Left lung (tissue), 10 donors: ENCODE results near the gene RALGAPA1. TPM values are rescaled to one million over a fixed set of nuclear protein-coding genes. Genes with fewer than 3 reads are reported as not detected.

Source experiments
- ATAC-seq: fragments of 200-7000 bp; cut with Tn5 transposase; one replicate; pipeline ENCODE4 v1.9.1; 2020; ENCODE audit warnings: moderate library complexity
- DNase-seq, 4 donors: peaks; one replicate each; pipeline ENCODE4 v3.0.0-alpha.2; 2013 to 2020
- H3K27ac ChIP-seq, 2 donors: fragments of 200-600 bp; sonication (generic) in 1 of 2; one replicate each; pipeline versions ENCODE4 v1.5.0 to v1.8.0; 2020 to 2021
- H3K27me3 ChIP-seq, 2 donors: fragments of 200-600 bp; sonication (generic) in 1 of 2; one replicate each; pipeline versions ENCODE4 v1.5.0 to v1.8.0; 2020 to 2021
- H3K36me3 ChIP-seq, 2 donors: fragments of 200-600 bp; sonication (generic) in 1 of 2; one replicate each; pipeline versions ENCODE4 v1.5.0 to v1.8.0; 2020 to 2021
- H3K4me1 ChIP-seq, 2 donors: fragments of 200-600 bp; one replicate each; pipeline ENCODE4 v1.8.0; 2021
- H3K4me3 ChIP-seq, 2 donors: fragments of 200-600 bp; sonication (generic) in 1 of 2; one replicate each; pipeline versions ENCODE4 v1.5.0 to v1.8.0; 2020 to 2021; ENCODE audit warnings: mild to moderate bottlenecking in 1 of 2
- H3K9me3 ChIP-seq, 2 donors: fragments of 200-600 bp; sonication (generic) in 1 of 2; one replicate each; pipeline versions ENCODE4 v1.5.0 to v1.8.0; 2020 to 2021
- CTCF ChIP-seq, 2 donors: fragments of 200-600 bp; sonication (generic) in 1 of 2; IDR thresholded peaks; one replicate each; pipeline versions ENCODE4 v1.5.0 to v1.8.0; 2021; ENCODE audit warnings: antibody characterized with exemption in 2 of 2
- intact Hi-C, 2 donors: fragments of 100-400 bp; cut with DNase I; formaldehyde crosslinking; loops; one replicate each; pipeline versions ENCODE4 v1.11.2 to v1.14.2; 2022
- polyA plus RNA-seq, 6 donors: library from polyadenylated mRNA; unstranded; fragments of 120-200 nt; gene quantifications; one replicate each; pipeline ENCODE4 v1.2.1, GENCODE V29; 2013; ENCODE audit not compliant: insufficient read length in 6 of 6
- total RNA-seq, 2 donors: library from RNA; stranded (reverse); fragmentation: NEBNext Ultra II Directional; extraction: Animal tissue kit (Norgen Biotek cat#: 25700); gene quantifications; one replicate each; pipeline ENCODE4 v1.2.1, GENCODE V29; 2021
- donor health status: DM: no; HTN: yes; CAD: no.
- donor health status: DM: no; HTN: no; CAD: no.

Gene RALGAPA1
- total and polyA plus RNA-seq, 8 donors: 42.0 to 58.7 (median 48.0) TPM

DNA sequence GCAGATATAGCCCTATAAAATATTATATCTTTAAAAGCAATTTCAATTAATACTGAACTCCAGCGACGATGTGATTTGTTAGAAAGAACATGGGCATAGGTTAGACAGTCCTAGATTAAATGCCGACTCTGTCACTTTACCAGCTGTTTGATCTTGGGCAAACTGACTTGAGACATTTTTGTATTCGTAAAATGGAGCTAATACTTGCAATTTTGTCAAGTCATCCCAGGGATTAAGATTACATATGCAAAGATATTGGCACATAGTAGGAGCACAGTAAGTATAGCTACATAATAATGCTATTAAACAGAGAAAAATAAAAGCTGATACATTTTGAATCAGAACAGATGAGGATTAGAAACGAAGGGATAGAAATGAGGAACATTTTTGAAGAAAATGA lies 266.1 kb downstream of the RALGAPA1 start:
- Histone ChIP-seq H3K4me3 (no peak overlapping the region), H3K4me1 (no peaks in the 10 kb centered on the region), H3K27me3 (no peaks in the 10 kb centered on the region), H3K27ac (no peak overlapping the region), H3K9me3 (no peaks in the 10 kb centered on the region), H3K36me3 (peaks cover 0 to 8% of the 10 kb centered on the region in 2 donors)
- TF ChIP-seq CTCF (IDR thresholded peaks at IDR 0.05): no peak
- DNase-seq (no peak), ATAC-seq (no peak)
- intact Hi-C loops: no loop called here

- intact Hi-C loops: no loop called here
- Histone ChIP-seq H3K9me3 (no peaks in the 10 kb centered on the region), H3K36me3 (peaks cover 0 to 8% of the 10 kb centered on the region in 2 donors), H3K4me1 (peaks cover 6% of the 10 kb centered on the region in 2 donors), H3K27me3 (peaks cover 13 to 16% of the 10 kb centered on the region in 2 donors), H3K27ac (no peak overlapping the region), H3K4me3 (no peak overlapping the region)
- no peak for DNase-seq
- no peak for TF ChIP-seq CTCF (IDR thresholded peaks at IDR 0.05)
- no peak for ATAC-seq
Measured at GRCh38 chr14:35539969-35540368, 269.1 kb downstream of the RALGAPA1 start.

DNA sequence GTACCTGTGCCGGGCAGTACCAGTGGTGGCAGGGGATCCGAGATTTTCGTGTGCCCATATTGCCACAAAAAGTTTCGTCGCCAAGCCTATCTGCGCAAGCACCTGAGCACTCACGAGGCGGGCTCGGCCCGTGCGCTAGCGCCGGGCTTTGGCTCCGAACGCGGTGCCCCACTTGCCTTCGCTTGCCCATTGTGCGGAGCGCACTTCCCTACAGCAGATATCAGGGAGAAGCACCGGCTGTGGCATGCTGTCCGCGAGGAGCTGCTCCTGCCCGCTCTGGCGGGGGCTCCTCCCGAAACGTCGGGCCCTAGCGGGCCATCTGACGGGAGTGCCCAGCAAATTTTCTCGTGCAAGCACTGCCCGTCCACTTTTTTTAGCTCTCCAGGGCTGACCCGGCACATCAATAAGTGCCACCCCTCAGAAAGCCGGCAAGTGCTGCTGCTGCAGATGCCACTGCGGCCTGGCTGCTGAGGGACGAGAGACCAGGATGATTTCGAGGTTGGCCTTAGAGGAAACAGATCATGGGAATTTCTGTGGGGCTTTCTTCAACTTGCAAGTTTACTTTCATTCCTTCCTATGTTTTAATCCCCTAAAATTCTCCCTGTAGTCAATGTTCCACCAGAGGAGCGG lies 273.5 kb downstream of the RALGAPA1 start:
- Histone ChIP-seq H3K36me3 (peaks cover 0 to 4% of the 10 kb centered on the region in 2 donors), H3K4me3 (peak overlapping the region in 1 of 2 donors; percentile 5), H3K27ac (no peak overlapping the region), H3K9me3 (no peaks in the 10 kb centered on the region), H3K4me1 (peaks cover 15 to 27% of the 10 kb centered on the region in 2 donors), H3K27me3 (peaks cover 56 to 60% of the 10 kb centered on the region in 2 donors)
- TF ChIP-seq CTCF (IDR thresholded peaks at IDR 0.05): no peak
- DNase-seq (peak in 1 of 4 donors; percentile 71), ATAC-seq (peak; percentile 8)
- intact Hi-C loops: no loop called here

GRCh38 chr14:35534873-35535482 lies 274.1 kb downstream of the RALGAPA1 start:
- Histone ChIP-seq H3K36me3 (peaks cover 0 to 4% of the 10 kb centered on the region in 2 donors), H3K27me3 (peaks cover 63 to 66% of the 10 kb centered on the region in 2 donors), H3K27ac (no peak overlapping the region), H3K4me1 (peaks cover 15 to 27% of the 10 kb centered on the region in 2 donors), H3K9me3 (no peaks in the 10 kb centered on the region), H3K4me3 (peak overlapping the region; percentile 5 to 57)
- ATAC-seq: peak; percentile 96
- DNase-seq: peak; percentile 62 to 88 (median 82)
- intact Hi-C loops: no loop called here
- no peak for TF ChIP-seq CTCF (IDR thresholded peaks at IDR 0.05)

GRCh38 chr14:35534208-35534872 lies 274.8 kb downstream of the RALGAPA1 start:
- Histone ChIP-seq H3K4me3 (peak overlapping the region; percentile 48 to 57), H3K27me3 (peaks cover 66 to 72% of the 10 kb centered on the region in 2 donors), H3K27ac (no peak overlapping the region), H3K9me3 (no peaks in the 10 kb centered on the region), H3K36me3 (peaks cover 0 to under 1% of the 10 kb centered on the region in 2 donors), H3K4me1 (peaks cover 15 to 27% of the 10 kb centered on the region in 2 donors)
- no peak for TF ChIP-seq CTCF (IDR thresholded peaks at IDR 0.05)
- ATAC-seq (peak; percentile 6), DNase-seq (peak in 1 of 4 donors; percentile 74)
- intact Hi-C loops: no loop called here
